AG08395 (cell line): ENCODE measurements around the gene IFRD2.
"Not testable (repeated sequence)": the region's sequence is repeated elsewhere in the genome, so short reads cannot be mapped to it uniquely, and the experiment has no call there.

ENCODE experiments used
- DNase-seq: peaks from one replicate; pipeline ENCODE4 v3.0.0; 2012; ENCODE audit warnings: mixed read lengths, low spot score

Gene IFRD2

DNA sequence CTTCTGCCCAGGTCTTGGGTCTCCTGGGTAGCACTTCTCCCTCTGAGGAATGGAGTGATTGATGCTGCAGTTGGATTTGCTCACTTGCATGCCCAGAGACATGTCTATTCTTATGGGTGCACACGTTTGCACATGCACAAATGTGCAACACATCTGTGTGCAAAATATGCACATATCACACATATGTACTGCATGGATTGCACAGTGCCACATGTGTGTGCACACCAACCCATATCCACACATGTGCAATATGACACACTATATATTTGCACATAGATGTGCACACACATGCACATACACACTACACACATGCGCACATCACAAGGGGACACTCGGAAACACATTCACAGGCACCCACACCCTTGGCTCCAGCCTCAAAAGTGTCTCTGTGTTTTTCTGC, 24.0 kb downstream of the IFRD2 start:
- DNase-seq = no peak

DNA sequence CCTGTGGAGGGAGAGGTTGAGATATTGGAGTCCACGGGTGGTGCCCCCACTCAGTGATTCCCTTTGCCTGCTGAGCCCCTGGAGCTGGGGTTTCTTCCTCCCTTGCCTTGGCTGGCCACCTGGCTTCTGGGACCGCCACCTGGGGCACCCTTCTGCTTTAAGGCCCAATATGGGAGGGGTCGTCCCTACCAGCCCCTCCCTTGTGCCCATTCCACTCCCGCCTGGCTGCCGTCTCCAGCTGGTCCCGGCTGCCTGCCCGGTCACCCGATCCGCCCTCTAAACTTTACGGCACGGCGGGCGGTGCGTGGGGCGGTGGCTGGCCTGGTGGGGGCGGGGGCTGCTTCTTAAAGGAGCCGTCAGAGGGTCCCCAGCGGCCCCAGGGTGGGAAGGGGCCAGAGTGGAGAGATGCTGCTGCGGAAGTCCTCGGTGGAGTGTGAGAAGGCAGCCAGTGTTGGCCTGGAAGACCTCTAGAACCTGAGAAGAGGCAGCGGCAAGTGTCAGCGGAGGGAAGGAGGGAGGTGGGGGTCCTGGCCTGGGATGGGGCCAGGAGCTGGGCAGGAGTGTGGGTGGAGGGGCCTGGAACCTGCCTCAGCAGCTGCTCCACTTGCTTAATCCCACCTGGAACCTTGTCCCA, 24.8 kb downstream of the IFRD2 start:
- DNase-seq = peak; percentile 53

DNA sequence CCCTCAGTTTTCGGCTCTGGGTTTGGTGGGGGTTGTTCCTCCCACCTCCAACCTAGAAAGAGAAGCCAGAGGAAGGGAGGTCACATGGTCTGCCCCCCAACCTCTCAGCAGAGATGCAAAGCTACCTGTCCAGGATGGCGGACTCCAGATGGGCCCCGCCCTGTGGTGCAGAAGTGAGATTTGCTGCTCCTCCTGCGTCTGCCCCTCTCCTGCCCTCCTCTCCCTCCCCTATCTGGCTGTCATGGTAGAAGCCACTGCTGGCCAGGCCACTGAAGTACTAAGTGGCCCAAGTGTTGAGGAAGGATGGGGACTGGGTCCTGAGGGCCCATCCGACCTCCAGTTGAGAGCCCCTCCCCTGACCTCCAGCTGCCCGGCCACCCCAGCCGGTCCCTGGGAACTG, 25.4 kb downstream of the IFRD2 start:
- DNase-seq = no peak

DNA sequence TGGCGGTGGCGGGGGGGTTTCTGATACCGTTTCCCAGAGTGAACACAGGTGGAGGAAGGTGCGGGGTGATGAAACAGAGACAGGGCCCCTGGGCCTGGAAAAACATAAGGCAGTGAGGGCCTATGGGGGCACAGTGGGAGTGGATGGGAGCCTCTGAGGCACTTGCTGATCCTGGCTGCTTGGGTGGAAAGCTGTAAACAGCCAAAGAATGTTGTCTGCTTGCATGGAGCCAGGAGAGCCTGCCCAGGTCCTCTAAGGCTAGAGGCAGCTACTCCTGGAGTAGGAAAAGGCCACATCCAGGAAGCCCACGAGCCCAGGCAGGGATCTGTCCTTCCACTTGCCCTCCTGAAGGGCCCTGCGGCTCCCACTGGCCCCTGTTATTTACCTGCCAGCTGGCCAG, 26.2 kb downstream of the IFRD2 start:
- no peak for DNase-seq

DNA sequence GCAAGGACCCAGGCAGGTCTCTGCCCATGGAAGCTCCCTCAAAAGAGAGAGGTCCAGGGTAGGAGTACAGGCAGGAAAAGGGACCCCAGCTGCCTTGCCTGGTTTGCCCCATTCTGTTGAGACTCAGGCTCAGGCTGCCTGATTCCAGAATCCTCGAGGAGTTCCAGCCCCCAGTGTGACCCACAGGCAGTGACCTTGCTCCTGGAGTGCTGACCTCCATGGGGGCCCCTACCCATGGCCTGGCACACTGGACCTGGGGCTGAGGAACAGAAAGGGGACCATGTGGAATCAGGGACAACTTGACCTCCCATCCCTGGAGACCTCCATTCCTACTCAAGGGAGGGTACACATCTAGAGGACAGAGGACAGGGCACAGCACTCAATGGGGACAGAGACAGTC, 26.7 kb downstream of the IFRD2 start:
- DNase-seq = no peak

DNA sequence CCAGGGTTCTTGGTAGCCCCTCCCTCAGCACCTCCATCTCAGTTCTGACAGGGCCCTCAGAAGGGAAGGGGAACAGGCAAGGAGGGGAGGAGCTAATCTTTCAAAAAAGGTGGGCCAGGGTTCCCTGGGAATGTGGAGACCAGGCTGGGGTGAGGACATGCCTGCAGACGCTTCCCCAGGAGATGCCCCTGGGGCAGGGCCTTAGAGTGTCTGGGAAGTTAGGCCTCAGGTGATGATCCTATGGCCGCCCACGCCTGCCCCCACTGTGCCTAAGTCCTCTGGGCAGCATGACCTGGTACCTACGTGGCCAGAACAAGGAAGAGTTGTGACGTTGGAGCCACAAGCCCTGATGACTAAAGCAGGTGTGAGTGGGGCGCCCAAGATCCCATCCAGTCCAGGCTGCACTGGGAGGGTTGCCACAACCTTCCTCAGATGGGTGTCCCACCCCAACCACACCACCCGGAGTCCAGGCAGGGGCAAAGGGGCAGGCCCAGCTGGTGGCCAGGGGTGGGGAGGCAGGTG, 27.2 kb downstream of the IFRD2 start:
- DNase-seq = no peak

DNA sequence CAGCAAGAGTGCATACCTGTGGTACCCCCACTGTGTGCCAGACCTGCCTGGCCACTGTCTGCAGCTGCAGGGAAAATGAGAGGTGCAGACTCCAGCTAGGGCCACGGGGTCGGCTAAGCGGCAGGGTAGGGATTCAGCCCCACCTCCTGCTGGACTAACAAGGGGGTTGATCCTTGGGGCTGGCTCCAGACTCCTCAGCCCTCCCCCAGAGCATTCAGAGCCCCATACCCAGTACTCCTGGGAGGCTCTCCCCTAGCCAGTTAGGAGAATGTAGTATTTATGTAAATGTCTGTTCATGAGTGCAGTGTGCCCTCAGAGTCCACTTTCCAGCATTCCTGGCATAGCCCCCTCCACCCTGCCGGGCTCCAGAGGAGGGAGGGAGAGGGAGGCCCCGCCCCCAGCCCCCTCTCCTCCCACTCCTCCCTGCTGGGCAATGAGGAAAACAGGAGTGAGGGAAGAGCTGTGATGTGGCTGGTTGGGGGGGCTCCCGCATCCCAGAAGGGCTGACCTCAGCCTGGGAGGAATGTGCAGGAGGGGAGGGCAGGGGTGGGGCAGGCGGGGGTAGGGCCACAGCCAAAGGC, 27.8 kb downstream of the IFRD2 start:
- peak; percentile 95 for DNase-seq

DNA sequence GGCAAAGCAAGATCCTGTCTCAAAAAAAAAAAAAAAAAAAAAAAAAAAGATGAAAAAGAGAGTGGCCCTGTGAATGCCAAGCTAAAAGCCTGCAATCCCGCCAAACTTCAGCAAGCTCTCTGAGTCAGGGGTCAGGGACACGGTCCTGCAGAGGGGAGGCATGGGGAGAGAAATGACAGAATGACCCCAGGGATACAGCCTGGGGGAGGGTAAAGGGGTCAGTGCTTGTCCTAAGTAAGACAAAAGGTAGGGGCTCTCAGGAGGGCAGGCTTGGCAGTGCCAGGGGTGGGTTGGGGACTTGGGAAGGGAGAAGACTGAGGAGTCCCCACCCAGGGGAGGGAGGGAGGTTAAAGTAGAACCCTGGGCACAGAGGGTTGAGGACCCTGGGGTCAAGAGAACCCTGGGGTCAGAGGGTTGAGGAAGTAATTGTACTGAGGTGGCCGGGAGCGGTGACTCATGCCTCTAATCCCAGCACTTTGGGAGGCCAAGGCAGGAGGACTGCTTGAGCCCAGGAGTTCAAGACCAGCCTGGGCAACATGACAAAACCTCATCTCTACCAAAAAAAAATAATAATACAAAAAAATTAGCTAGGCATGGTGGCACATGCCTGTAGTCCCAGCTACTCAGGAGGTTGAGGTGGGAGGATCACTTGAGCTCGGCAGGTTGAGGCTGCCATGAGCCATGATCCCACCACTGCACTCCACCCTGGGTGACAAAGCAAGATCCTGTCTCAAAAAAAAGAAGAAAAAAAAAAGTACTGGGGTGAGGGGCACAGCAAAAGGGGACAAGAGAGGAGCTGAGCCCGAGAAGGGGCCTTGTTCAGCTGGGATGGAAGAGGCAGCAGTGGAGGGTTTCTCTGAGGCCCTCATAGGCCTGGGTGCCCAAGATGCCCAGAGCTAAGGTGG, 28.5 kb downstream of the IFRD2 start:
- DNase-seq = no peak

DNA sequence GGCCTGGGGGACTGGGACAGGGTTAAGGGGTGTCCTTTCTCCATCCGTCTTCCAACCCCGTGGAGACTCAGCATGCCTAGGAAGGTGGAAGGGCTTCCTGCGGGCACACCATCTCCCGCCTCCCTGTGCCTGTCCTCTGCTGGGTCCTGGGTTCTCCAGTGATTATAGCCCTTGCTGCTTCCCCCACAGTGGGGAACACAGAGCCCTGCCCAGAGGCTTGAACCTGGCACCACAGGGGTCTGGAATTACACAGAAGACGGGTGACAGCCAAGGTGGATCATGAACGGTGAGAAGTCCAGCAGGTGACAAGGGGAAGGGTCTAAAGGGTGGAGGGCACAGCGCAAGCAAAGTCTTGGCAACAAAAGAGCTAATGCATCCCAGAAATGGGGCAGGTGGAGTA, 29.5 kb downstream of the IFRD2 start:
- no peak for DNase-seq

DNA sequence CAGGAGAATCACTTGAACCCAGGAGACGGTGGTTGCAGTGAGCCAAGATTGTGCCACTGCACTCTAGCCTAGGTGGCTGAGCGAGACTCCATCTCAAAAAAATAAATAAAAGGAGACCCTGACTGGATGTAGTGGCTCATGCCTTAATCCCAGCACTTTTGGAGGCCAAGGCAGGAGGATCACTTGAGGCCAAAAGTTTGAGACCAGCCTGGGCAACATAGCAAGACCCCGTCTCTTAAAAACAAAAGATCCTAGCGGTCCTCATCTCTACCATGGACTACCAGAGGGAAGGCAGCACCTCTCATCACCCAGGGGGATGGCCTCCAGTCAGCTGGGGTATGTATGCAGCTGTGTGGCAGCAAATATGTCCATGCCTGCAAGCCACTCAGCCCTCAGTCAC, 30.0 kb downstream of the IFRD2 start:
- not testable (repeated sequence) for DNase-seq

DNA sequence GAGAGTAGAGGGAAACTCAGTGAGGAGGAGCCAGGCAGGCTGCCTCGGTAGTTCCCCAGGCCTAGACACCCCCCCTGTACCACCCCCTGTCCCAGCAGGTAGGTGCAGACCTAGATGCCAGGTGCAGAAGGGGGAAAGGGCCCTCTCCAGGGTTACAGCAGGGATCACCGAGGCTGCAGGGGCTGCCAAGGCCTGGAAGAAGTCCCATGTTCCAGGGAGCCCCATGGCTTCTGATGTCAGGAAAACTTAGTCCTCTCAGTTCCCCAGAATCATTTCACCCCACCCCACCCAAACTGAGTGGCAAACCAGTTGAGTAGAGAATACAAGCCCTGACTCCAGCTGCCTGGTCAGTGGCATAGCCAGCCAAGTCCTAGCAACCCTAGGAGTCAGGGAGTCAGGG, 30.7 kb downstream of the IFRD2 start:
- no peak for DNase-seq

DNA sequence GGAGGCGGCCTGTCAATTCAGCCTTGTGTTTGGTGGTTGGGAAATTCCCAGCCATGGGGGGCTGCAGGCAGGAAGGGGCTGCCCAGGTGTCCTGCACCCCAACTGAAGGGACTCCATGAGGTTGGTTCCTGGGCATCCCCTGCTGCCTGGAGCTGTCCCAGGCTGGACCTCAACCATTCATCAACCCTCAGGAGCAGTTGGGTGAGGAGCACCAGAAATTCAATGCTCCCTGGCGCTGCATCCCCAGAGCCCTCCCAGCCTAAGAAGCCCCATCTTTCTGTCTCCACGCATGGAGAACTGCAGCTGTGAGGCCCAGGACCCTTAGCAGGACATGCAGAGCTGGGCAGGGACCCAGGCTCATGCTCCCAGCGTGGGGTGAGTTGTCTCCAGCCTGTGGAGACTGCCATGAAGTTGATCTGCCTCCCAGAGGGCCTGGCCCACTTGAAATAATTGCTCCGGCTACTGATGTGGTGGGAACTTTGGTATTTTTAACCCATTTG, 31.2 kb downstream of the IFRD2 start:
- no peak for DNase-seq

DNA sequence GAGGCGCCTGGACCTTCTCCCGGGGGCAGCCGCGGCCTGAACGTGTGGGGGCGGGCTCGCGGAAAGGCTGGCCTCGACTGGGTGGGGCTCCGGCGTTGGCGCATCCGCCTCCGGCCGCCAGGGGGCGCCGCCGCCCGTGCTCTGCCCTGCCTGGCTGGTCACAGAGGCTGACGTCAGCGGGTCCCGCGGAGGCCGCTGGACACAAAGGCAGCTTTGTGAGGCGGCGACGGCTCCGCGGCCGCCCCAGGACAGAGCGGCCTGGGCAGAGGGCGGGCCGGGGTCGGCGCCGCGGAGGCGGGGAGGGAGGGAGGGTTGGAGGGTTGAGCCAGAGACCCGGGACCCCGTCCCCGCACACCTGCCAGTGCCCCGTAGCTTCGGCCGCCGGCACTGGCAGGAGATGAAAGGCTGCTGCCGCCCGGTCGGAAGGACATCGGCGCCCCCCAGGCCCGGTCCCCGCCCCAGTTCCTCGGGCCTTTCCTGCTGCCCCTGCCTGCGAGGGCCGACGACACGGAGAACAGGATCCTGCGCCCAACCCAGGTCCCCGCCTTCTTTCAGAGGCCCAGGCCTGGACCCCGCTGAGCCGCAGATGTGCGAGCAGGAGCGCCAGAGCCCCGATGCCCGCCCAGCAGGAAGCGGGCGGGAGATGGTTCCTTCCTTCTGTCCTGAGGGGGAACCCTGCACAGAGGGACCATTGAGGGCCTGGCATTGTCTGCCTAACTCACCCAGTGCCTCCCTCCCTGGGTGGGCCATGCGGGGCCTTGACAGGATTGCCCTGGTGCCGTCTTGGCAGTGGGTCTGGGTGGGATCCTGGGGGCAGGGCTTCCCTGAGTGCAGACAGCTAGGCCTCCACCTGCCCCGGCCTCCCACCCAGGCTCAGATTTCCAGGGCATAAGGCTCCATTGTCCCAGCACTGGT, 31.9 kb downstream of the IFRD2 start:
- peak; percentile 94 for DNase-seq

DNA sequence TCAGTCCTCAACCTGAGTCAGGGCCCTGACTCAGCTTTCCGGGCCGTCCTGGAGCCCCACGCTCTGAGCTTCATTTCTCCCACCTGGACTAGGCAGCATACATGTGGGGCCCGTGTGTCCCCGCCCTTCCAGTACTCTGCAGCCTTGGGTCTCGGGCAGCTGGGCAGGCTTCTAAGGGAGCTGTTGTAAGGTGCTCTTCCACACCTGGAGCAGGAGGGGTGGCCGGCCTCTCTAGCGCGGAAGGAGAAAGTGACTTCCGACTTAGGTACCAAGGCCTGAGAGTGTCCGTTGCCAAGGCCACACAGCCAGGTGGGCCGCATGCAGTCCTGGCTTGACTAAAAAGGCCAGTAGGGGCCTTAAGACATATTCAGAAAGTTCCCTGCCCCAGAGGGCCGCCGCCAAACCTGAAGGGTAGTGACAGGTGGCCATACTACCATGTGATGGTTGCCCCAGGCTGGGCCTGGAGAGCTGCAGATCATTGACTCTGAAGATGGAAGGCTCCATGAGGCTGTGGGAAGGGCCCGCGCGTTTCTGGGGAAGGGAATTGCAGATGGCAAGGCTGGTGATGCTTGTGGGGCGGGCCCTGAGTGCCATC, 32.7 kb downstream of the IFRD2 start:
- no peak for DNase-seq

DNA sequence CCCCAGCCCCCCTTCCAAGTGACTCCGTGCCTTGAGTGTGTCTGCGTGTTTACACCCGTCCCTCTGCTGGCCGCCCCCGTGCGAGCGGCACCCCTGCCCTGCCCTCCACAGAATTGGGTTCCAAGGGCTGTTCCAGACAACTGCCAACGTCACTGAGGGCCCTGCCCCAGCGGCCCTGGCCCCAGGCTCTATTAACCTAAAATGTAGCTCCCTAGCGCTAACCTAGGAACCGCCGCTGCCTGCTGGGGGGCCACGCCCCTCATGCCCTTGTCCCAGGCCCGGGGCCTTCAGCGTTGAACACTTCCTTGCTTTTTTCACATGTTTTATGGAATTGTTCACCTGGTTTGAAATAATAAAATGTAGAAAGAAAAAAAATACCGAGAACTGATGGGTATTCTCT, 33.2 kb downstream of the IFRD2 start:
- no peak for DNase-seq

DNA sequence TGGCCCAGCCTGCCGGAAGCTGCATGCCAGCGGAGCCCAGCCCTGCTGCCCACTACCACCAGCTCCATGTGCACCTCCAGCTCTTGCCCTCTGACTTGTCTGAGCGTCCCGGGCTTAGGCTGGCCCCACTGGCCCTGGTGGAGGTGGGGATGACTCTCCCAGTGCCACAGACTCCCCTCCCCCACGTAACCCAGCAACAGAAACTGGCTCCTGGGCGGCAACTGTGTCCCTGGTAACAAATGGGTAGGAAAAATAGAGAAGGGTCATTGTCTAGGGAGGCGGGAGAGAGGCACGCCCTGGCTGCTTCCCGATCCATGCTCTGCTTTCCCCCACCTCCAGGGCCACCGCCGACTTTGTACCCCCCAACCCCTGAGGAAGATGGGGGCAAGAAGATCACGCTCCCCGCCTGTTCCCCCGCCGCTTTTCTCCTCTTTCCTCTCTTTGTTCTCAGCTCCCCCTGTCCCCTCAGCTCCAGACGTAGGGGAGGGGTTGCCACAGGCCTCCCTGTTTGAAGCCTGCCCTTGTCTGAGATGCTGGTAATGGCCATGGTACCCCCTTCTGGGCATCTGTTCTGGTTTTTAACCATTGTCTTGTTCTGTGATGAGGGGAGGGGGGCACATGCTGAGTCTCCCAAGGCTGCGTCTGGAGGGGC, 34.1 kb downstream of the IFRD2 start:
- DNase-seq = no peak

DNA sequence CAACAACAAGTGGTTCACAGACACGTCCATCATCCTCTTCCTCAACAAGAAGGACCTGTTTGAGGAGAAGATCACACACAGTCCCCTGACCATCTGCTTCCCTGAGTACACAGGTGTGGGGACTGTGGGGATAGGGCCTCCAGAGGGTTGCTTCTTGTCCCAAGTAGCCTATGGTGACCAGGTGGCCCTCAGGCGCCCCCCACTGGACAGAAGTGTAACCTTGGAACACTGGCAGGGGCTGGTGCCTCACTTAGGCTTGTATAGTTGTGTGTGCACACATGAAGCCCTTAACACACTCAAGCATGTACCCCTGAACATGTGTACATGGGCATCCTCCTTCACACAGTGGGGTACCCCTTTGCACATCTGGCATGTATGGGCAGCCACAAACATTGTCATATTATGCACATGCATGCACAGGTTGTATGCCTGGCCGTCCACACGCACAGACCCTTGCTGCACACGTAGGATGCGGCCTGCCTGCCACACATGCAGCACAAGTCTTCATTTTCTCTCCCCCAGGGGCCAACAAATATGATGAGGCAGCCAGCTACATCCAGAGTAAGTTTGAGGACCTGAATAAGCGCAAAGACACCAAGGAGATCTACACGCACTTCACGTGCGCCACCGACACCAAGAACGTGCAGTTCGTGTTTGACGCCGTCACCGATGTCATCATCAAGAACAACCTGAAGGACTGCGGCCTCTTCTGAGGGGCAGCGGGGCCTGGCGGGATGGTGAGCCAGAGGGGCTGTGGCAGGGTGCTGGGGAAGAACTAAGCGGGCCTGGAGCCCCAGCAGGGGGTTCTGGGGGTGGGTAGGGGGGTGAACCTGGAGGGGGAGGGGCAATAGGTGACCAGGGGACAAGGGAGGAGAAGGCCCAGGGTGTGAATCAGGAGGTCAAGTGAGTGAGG, 35.0 kb downstream of the IFRD2 start:
- DNase-seq = no peak

DNA sequence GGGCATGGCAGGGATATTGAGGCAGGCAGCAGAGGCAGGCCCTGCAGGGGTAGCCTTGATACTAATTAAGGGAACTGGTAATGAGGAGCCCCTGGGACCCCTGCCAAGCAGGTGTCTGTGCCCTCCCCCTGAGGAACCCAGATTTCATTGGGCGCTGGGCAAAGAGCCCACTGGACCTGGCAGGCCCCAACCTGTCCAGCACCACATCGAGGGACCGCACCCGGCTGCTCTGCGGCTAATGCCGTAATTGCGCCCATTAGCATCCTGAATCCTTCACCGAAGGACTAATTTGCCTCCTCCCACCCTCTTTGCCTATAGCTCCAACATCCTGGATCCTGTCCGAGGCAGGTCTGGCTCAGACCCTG, 37.0 kb downstream of the IFRD2 start:
- DNase-seq = no peak

DNA sequence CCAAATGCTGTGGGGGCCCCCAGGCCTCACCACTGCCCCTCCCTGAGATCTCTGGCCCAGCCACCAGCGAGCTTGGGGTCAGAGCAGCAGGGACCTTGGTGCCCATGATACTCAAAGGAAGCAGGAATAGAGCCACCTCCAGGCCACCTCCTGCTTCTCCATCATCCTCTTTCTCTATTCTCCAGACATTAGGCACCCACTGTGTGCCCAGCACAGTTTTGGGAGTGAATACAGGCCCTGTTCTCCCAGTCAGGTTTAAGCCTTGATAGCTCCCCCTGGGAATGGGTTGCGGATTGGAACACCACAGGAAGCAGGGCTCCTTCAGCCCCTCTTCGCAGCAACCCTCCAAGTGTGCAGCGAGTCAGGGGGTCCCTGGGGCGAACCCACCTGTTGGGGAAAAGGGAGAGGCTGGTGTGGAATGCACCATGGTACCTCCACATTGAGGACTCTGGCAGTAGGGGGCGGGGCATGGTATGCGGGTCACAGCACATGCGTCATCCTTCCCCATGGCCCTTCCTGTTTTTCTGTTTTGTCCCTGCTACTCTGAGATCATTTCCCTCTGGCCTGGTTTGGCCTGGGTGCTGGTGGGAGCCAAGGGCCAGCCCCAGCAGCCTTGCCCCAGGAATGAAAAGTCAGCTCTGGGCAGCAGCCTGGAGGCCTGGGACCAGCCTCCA, 37.5 kb downstream of the IFRD2 start:
- DNase-seq = peak; percentile 46
